ENCODE data around the gene C20orf202.

C20orf202 gene

DNA sequence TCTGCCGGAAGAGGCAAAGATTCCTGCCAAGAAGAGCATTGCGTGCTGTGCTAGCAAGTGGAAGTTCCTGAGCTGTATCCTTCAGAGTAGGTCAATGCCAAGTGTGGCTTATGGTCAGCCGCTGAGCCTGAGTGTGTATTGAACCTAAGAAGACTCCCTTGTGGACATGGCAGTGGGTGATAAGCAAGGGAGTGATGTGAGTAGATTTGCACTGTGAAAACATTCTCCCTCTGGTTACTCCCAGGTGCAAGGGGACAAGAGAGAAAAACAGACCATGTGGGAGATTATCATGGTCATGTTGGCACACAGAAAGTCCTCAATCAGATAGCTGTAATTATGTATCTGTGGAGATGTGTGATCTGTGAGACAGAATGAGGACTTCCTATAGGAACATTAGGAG is 12.4 kb upstream of the C20orf202 start:
- TF ChIP-seq, protein P1, sequence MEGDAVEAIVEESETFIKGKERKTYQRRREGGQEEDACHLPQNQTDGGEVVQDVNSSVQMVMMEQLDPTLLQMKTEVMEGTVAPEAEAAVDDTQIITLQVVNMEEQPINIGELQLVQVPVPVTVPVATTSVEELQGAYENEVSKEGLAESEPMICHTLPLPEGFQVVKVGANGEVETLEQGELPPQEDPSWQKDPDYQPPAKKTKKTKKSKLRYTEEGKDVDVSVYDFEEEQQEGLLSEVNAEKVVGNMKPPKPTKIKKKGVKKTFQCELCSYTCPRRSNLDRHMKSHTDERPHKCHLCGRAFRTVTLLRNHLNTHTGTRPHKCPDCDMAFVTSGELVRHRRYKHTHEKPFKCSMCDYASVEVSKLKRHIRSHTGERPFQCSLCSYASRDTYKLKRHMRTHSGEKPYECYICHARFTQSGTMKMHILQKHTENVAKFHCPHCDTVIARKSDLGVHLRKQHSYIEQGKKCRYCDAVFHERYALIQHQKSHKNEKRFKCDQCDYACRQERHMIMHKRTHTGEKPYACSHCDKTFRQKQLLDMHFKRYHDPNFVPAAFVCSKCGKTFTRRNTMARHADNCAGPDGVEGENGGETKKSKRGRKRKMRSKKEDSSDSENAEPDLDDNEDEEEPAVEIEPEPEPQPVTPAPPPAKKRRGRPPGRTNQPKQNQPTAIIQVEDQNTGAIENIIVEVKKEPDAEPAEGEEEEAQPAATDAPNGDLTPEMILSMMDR (conservative IDR thresholded peaks at IDR 0.05; ENCODE audit: low read depth): no peak
- DNase-seq (ENCODE audit: low spot score): no peak
- no peak overlapping the region for H3K27ac ChIP-seq
- ChIA-PET CTCF (no interaction called here), POLR2A (ENCODE audit: low non-redundant PET) (no interaction called here)

DNA sequence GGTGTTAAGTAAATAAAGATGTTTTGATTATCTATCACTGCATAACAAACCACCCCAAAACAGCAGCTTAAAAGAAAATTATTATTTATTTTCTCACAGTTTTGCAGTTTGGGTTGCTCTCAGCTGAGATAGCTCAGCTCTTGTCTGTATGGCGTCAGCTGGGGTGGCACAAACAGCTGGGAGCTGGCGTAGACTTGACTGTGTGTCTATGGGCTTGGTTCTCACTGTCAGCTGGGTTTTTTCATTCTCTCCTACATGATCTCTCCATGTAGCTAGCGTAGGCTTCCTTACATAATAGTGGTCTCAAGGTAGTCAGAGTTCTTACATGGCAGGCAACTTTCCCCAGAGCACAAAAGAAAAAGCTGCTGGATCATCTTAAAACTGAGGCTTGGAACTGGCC is 12.0 kb upstream of the C20orf202 start:
- TF ChIP-seq, protein P1 (conservative IDR thresholded peaks at IDR 0.05; ENCODE audit: low read depth): no peak
- POLR2A ChIA-PET (ENCODE audit: low non-redundant PET): no interaction called here
- DNase-seq (ENCODE audit: low spot score): no peak
- CTCF ChIA-PET: no interaction called here
- H3K27ac ChIP-seq: no peak overlapping the region

DNA sequence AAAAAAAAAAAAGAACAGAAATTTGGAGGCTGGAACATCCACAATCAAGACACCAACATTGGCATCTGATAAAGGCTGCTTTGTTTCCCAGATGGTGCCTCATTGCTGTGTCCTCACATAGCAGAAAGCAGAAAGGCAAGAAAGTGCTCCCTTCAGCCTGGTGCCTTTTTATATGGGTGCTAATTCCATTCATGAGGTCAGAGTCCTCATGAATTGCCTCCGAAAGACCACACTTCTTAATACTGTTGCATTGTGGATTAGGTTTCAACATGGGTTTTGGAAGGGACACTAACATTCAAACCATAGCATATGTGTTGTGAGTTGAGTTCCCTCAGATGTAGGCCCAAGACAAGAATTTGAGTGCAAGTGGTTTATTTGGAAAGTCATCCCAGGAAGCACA is 8.0 kb upstream of the C20orf202 start:
- DNase-seq (ENCODE audit: low spot score): no peak
- TF ChIP-seq, protein P1 (conservative IDR thresholded peaks at IDR 0.05; ENCODE audit: low read depth): no peak
- ChIA-PET CTCF (interaction anchor here (0.6 kb wide), 1 partner anchor 15 kb away, joined by 3 read pairs; no protein-coding TSS in a partner anchor), POLR2A (ENCODE audit: low non-redundant PET) (no interaction called here)
- no peak overlapping the region for H3K27ac ChIP-seq

GRCh38 chr20:1196634-1197033 is 6.6 kb upstream of the C20orf202 start:
- ChIA-PET POLR2A (ENCODE audit: low non-redundant PET) (no interaction called here), CTCF (interaction anchor here (0.8 kb wide), 1 partner anchor 12 kb away, joined by 3 read pairs; no protein-coding TSS in a partner anchor)
- TF ChIP-seq, protein P1 (conservative IDR thresholded peaks at IDR 0.05; ENCODE audit: low read depth): no peak

DNA sequence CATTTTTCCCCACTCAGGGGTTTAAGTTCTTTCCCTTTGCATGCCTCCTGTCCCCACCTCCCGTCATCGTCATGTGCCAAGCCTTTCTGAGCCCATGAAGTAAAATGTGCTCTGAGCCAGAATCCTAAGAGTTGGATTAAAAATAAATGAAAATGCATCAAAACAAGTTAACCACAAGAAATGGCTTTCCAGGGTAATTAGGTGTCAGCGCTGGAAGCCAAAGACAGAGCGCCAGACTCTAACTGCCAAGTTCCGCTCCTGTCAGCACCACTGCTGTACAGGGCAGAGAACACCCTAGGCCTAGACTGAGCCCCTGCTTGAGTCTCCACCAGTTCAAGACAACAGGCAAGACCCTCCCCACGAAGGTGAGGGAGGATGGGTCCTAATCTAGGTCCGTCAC is 5.5 kb upstream of the C20orf202 start:
- TF ChIP-seq, protein P1 (conservative IDR thresholded peaks at IDR 0.05; ENCODE audit: low read depth): no peak
- no peak for DNase-seq (ENCODE audit: low spot score)
- CTCF ChIA-PET: no interaction called here
- POLR2A ChIA-PET (ENCODE audit: low non-redundant PET): no interaction called here
- H3K27ac ChIP-seq: no peak overlapping the region

More at GRCh38 chr20:1196634-1197033, 6.6 kb upstream of the C20orf202 start:
- no peak for DNase-seq (ENCODE audit: low spot score)
- no peak overlapping the region for H3K27ac ChIP-seq

DNA sequence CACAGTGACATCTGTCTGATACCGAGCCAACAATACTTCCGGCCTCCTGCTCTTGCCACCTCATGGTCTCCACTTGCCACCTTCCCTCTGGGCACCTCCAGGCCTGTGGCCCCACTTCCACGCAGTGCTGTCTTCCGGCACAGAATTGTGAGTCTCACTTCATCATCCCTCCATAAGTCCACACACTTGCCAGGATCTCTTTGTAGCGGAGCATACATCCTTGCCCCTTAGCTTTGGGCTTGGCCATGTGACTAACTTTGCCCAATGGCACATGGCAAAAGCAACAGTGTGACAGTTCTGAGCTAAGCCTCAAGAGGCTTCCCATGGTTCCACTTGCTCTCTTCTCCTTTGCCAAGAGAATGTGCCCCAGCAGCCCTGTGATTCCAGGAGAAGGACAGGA is 4.5 kb upstream of the C20orf202 start:
- TF ChIP-seq, protein P1 (conservative IDR thresholded peaks at IDR 0.05; ENCODE audit: low read depth): no peak
- DNase-seq (ENCODE audit: low spot score): no peak
- no peak overlapping the region for H3K27ac ChIP-seq
- ChIA-PET CTCF (no interaction called here), POLR2A (ENCODE audit: low non-redundant PET) (no interaction called here)

Measured in RWPE1 (cell line).